CD4-positive, alpha-beta T cell (primary cell): ENCODE measurements around the gene ESR1. TPM values are rescaled to one million over a fixed set of nuclear protein-coding genes. Genes with fewer than 3 reads are reported as not detected.

Experiments
- ATAC-seq: fragments of 200-7000 bp; cut with Tn5 transposase; one replicate; pipeline ENCODE4 v1.10.0; 2022; ENCODE audit warnings: mild to moderate bottlenecking; ENCODE audit not compliant: poor library complexity
- CTCF ChIA-PET: fragments of 350-600 bp; sonication (Branson Sonifier 250); formaldehyde crosslinking; loops from one replicate; lab custom pipeline; 2021; ENCODE audit warnings: antibody characterized with exemption, inconsistent platforms; lab: Charles Lee
- POLR2A ChIA-PET: fragments of 350-600 bp; sonication (Branson Sonifier 250); formaldehyde crosslinking; loops from one replicate; lab custom pipeline; 2021; ENCODE audit warnings: antibody characterized with exemption, inconsistent platforms; lab: Charles Lee
- DNase-seq, 14 experiments: peaks; one replicate each; pipeline ENCODE4 v3.0.0-alpha.2; 2013 to 2020; ENCODE audit warnings: mixed read lengths in 2 of 14
- H3K27ac ChIP-seq, 2 donors: one replicate each; pipeline versions ENCODE4 v1.5.1 to v1.7.0; 2013; ENCODE audit warnings: low read length in 2 of 2, low read depth in 1 of 2, mild to moderate bottlenecking in 1 of 2
- H3K27me3 ChIP-seq, 2 experiments: 1 replicate in 1 of 2; 2 replicates in 1 of 2; pipeline versions ENCODE4 v1.6.1 to v1.7.0; 2013; ENCODE audit warnings: low read length in 2 of 2, control low read depth in 1 of 2, mild to moderate bottlenecking in 1 of 2, moderate library complexity in 1 of 2; ENCODE audit not compliant: insufficient read depth in 2 of 2, control insufficient read depth in 1 of 2
- H3K36me3 ChIP-seq: one replicate; pipeline ENCODE4 v1.6.1; 2013; ENCODE audit warnings: low read length, control low read depth; ENCODE audit not compliant: insufficient read depth
- H3K4me1 ChIP-seq: one replicate; pipeline ENCODE4 v1.6.1; 2013; ENCODE audit warnings: low read length, control low read depth; ENCODE audit not compliant: insufficient read depth
- H3K4me3 ChIP-seq: one replicate; pipeline ENCODE4 v1.5.1; 2013; ENCODE audit warnings: mild to moderate bottlenecking, low read length, moderate library complexity
- H3K9me3 ChIP-seq, 2 experiments: 1 replicate in 1 of 2; 2 replicates in 1 of 2; pipeline versions ENCODE4 v1.6.1 to v1.7.0; 2013; ENCODE audit warnings: low read length in 2 of 2, mild to moderate bottlenecking in 2 of 2, control low read depth in 1 of 2, moderate library complexity in 1 of 2; ENCODE audit not compliant: control insufficient read depth in 1 of 2, insufficient read depth in 1 of 2
- H3K27ac Mint-ChIP-seq: one replicate; pipeline ENCODE4 v1.8.0; 2020; ENCODE audit warnings: mixed read lengths
- H3K27me3 Mint-ChIP-seq: one replicate; pipeline ENCODE4 v1.8.0; 2021; ENCODE audit warnings: mixed read lengths
- H3K36me3 Mint-ChIP-seq: one replicate; pipeline ENCODE4 v1.8.0; 2021; ENCODE audit warnings: low read depth, mixed read lengths
- H3K4me1 Mint-ChIP-seq: one replicate; pipeline ENCODE4 v1.8.0; 2021; ENCODE audit warnings: low read depth, mixed read lengths
- H3K4me3 Mint-ChIP-seq: one replicate; pipeline ENCODE4 v1.8.0; 2020; ENCODE audit warnings: mild to moderate bottlenecking, mixed read lengths
- H3K9me3 Mint-ChIP-seq: one replicate; pipeline ENCODE4 v1.8.0; 2020; ENCODE audit warnings: mixed read lengths
- intact Hi-C, 2 experiments: fragments of 100-400 bp; cut with DNase I in 1 of 2; cut with micrococcal nuclease in 1 of 2; formaldehyde crosslinking; loops; one replicate each; pipeline versions ENCODE4 v1.15.1 to v1.9.0; 2023 to 2025; cut with DNase I, micrococcal nuclease
- total RNA-seq, 174 experiments: library from RNA in 2 of 174; stranded (reverse) in 2 of 174; gene quantifications; one replicate each; pipeline ENCODE4 v1.2.3 and lab custom pipeline; 2021 to 2026
- TF ChIP-seq, protein P1 (sequence below): fragments of 200-600 bp; IDR thresholded peaks from one replicate; pipeline ENCODE4 v1.8.0; 2022; ENCODE audit warnings: antibody characterized with exemption, mild to moderate bottlenecking

The ESR1 gene
- total RNA-seq, 2 experiments from 2014 or later = 2.6 to 2.8 TPM

DNA sequence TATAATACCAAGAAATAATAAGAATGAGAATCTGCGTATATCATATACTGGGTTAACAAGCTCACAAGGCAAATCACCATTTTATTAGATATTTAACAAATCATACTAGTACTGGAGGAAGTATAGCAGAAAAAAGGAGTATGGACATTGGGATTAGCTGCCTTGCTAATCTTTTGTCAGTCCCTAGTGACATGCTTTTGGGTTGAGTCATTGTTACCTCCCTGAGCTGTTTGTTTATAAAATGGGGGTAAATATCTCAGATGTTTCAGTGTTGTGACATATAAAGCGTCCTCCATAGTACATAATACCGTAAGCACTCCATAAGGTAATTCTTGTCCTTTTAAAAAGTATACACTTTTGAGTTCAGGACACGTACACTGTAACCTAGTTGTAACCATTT is 107.0 kb downstream of the ESR1 start:
- no peaks in the 10 kb centered on the region for H3K4me1 Mint-ChIP-seq
- Histone ChIP-seq H3K4me3 (no peak overlapping the region), H3K27me3 (no peaks in the 10 kb centered on the region), H3K4me1 (no peaks in the 10 kb centered on the region), H3K9me3 (no peaks in the 10 kb centered on the region), H3K36me3 (no peaks in the 10 kb centered on the region), H3K27ac (no peak overlapping the region)
- no peak for DNase-seq
- H3K4me3 Mint-ChIP-seq = no peak overlapping the region
- POLR2A ChIA-PET = no interaction called here
- CTCF ChIA-PET = no interaction called here
- no peak for ATAC-seq
- no peaks in the 10 kb centered on the region for H3K9me3 Mint-ChIP-seq
- H3K27ac Mint-ChIP-seq = no peak overlapping the region
- intact Hi-C loops = no loop called here
- H3K36me3 Mint-ChIP-seq = no peaks in the 10 kb centered on the region
- TF ChIP-seq, protein P1, sequence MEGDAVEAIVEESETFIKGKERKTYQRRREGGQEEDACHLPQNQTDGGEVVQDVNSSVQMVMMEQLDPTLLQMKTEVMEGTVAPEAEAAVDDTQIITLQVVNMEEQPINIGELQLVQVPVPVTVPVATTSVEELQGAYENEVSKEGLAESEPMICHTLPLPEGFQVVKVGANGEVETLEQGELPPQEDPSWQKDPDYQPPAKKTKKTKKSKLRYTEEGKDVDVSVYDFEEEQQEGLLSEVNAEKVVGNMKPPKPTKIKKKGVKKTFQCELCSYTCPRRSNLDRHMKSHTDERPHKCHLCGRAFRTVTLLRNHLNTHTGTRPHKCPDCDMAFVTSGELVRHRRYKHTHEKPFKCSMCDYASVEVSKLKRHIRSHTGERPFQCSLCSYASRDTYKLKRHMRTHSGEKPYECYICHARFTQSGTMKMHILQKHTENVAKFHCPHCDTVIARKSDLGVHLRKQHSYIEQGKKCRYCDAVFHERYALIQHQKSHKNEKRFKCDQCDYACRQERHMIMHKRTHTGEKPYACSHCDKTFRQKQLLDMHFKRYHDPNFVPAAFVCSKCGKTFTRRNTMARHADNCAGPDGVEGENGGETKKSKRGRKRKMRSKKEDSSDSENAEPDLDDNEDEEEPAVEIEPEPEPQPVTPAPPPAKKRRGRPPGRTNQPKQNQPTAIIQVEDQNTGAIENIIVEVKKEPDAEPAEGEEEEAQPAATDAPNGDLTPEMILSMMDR = no peak
- no peaks in the 10 kb centered on the region for H3K27me3 Mint-ChIP-seq

DNA sequence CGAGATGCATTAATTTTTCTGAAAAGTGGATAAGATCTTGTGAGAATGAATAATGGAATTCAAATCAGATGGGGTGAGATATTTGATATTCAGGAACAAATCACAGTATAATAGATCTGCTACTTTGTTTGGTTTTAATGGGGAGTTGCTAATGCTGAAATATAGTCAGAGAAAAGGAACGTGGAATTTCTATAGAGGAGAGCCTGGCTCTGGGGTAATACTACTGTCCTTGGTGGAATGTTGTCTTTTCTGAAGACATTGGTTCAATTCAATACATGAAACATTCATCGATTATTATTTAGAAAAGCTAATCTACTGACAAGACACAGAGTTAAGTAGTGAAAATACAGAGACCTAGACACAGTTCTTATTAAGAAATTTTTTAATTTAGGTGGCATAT is 108.6 kb downstream of the ESR1 start:
- Histone ChIP-seq H3K9me3 (no peaks in the 10 kb centered on the region), H3K36me3 (no peaks in the 10 kb centered on the region), H3K4me1 (no peaks in the 10 kb centered on the region), H3K27me3 (no peaks in the 10 kb centered on the region), H3K4me3 (no peak overlapping the region), H3K27ac (no peak overlapping the region)
- no peaks in the 10 kb centered on the region for H3K27me3 Mint-ChIP-seq
- TF ChIP-seq, protein P1 = no peak
- no peak overlapping the region for H3K4me3 Mint-ChIP-seq
- DNase-seq (no peak), ATAC-seq (no peak)
- ChIA-PET POLR2A (no interaction called here), CTCF (no interaction called here)
- intact Hi-C loops = no loop called here
- H3K36me3 Mint-ChIP-seq = no peaks in the 10 kb centered on the region
- no peak overlapping the region for H3K27ac Mint-ChIP-seq
- no peaks in the 10 kb centered on the region for H3K4me1 Mint-ChIP-seq
- no peaks in the 10 kb centered on the region for H3K9me3 Mint-ChIP-seq

DNA sequence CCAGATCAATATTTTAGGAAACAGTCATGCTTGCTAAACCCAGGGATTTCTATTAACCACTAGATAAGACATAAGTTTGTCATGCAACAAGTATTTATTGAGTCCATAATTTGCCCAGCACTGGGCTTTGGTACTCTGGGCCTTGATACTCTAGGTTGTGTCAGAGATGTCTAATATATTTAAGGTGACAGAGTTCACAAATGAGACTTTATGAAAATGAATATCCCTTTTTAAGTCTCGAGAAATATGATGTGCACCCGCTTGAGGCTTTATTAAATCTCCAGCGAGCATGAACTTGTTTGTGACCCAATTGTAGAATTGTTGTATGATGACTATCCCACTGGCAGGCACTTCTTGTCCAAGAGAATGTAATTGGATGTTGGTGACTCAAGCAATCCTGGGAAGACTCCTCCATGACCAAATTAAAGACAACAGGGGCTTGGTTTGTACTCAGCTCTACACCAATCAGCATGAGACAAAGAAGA is 109.2 kb downstream of the ESR1 start:
- no peaks in the 10 kb centered on the region for H3K4me1 ChIP-seq
- H3K27ac ChIP-seq = no peak overlapping the region
- H3K27me3 ChIP-seq = no peaks in the 10 kb centered on the region
- Mint-ChIP-seq H3K27ac (no peak overlapping the region), H3K36me3 (peaks cover under 1% of the 10 kb centered on the region), H3K4me1 (no peaks in the 10 kb centered on the region), H3K4me3 (no peak overlapping the region), H3K9me3 (no peaks in the 10 kb centered on the region), H3K27me3 (no peaks in the 10 kb centered on the region)
- H3K36me3 ChIP-seq = no peaks in the 10 kb centered on the region
- TF ChIP-seq, protein P1 = no peak
- H3K9me3 ChIP-seq = no peaks in the 10 kb centered on the region
- intact Hi-C loops = no loop called here
- H3K4me3 ChIP-seq = no peak overlapping the region
- ChIA-PET POLR2A (no interaction called here), CTCF (no interaction called here)
- DNase-seq (no peak), ATAC-seq (no peak)
